Sigmoid colon (tissue), 7 donors: ENCODE measurements around the gene FOXD4L3. TPM values are rescaled to one million over a fixed set of nuclear protein-coding genes. Genes with fewer than 3 reads are reported as not detected.
"Not testable (repeated sequence)": the region's sequence is repeated elsewhere in the genome, so short reads cannot be mapped to it uniquely, and the experiment has no call there.

Experiments
- DNase-seq: peaks from one replicate; pipeline ENCODE4 v3.0.0-alpha.2; 2019
- H3K27ac ChIP-seq, 4 donors: fragments of 200-600 bp; sonication (generic); one replicate each; pipeline ENCODE4 v1.5.1; 2016 to 2019; ENCODE audit warnings: mild to moderate bottlenecking in 1 of 4
- H3K27me3 ChIP-seq, 3 donors: fragments of 200-600 bp; sonication (generic); one replicate each; pipeline ENCODE4 v1.5.1; 2019; ENCODE audit warnings: mild to moderate bottlenecking in 1 of 3
- H3K36me3 ChIP-seq, 4 donors: fragments of 200-600 bp; sonication (generic); one replicate each; pipeline ENCODE4 v1.5.1; 2016 to 2019
- H3K4me1 ChIP-seq, 4 donors: fragments of 200-600 bp; sonication (generic); one replicate each; pipeline ENCODE4 v1.5.1; 2017 to 2019
- H3K4me3 ChIP-seq, 4 donors: fragments of 200-600 bp; sonication (generic); one replicate each; pipeline ENCODE4 v1.5.1; 2017 to 2019; ENCODE audit warnings: mild to moderate bottlenecking in 2 of 4, moderate library complexity in 1 of 4
- H3K9me3 ChIP-seq, 4 donors: fragments of 200-600 bp in 3 of 4; sonication (generic) in 3 of 4; one replicate each; pipeline versions ENCODE4 v1.5.1 to v1.6.1; 2013 to 2019
- CTCF ChIP-seq, 4 experiments: fragments of 450-650 bp in 3 of 4; fragments of 200-600 bp in 1 of 4; IDR thresholded peaks; one replicate each; pipeline ENCODE4 v1.5.1; 2016 to 2019; ENCODE audit warnings: antibody characterized with exemption in 4 of 4, mild to moderate bottlenecking in 3 of 4, moderate library complexity in 2 of 4
- WGBS, 2 donors: extraction: QIAGEN DNeasy Blood & Tissue Kit; methylation state at CpG; one replicate each; pipeline ENCODE4 v1.1.7; 2013; 5-methylcytosine and 5-hydroxymethylcytosine counted together
- intact Hi-C: fragments of 100-400 bp; cut with DNase I; formaldehyde crosslinking; loops from one replicate; pipeline ENCODE4 v1.15.1; 2023
- polyA plus RNA-seq, 3 donors: library from polyadenylated mRNA; stranded (reverse); fragments of 200-250 nt; gene quantifications; one replicate each; pipeline ENCODE4 v1.2.3, GENCODE V29; 2013
- total RNA-seq, 4 donors: library from RNA; depleted of rRNA; stranded (reverse); fragments of >200 nt; gene quantifications; one replicate each; pipeline ENCODE4 v1.1.0, GENCODE V29; 2016
- donor health status: healthy with polysubstance abuse.
- donor health status: Bipolar disorder and iron deficiency.
- donor health status: healthy.

The FOXD4L3 gene
- total and polyA plus RNA-seq, 7 donors, result 0.03 to 0.60 TPM; not detected in 5

- intact Hi-C loops, H3K4me1 ChIP-seq: not testable (repeated sequence)
- 80 to 82% methylated on average over 2 of the region's 4 CpGs for WGBS, 2 donors
These were observed 26.4 kb downstream of the FOXD4L3 start for GRCh38 chr9:68329106-68329505.

GRCh38 chr9:68330531-68331173 is 28.0 kb downstream of the FOXD4L3 start:
- H3K27me3 ChIP-seq, H3K9me3 ChIP-seq, H3K4me1 ChIP-seq, H3K4me3 ChIP-seq, intact Hi-C loops, H3K36me3 ChIP-seq, DNase-seq, H3K27ac ChIP-seq: not testable (repeated sequence)
- WGBS, 2 donors, result 80 to 91% methylated on average over 7 to 8 of the region's 11 CpGs

More at GRCh38 chr9:68329106-68329505, 26.4 kb downstream of the FOXD4L3 start:
- H3K27me3 ChIP-seq, H3K27ac ChIP-seq, H3K4me3 ChIP-seq, DNase-seq, H3K36me3 ChIP-seq, H3K9me3 ChIP-seq: not testable (repeated sequence)

GRCh38 chr9:68332122-68332521 is 29.5 kb downstream of the FOXD4L3 start:
- DNase-seq, intact Hi-C loops, H3K27me3 ChIP-seq, H3K9me3 ChIP-seq, H3K36me3 ChIP-seq, H3K4me1 ChIP-seq, H3K27ac ChIP-seq, H3K4me3 ChIP-seq: not testable (repeated sequence)
- 64 to 94% methylated on average over 1 of the region's 1 CpG for WGBS, 2 donors

GRCh38 chr9:68335935-68336334 is 33.3 kb downstream of the FOXD4L3 start:
- 64 to 83% methylated on average over 2 of the region's 3 CpGs for WGBS, 2 donors
- H3K36me3 ChIP-seq, intact Hi-C loops, H3K4me3 ChIP-seq, H3K27ac ChIP-seq, H3K9me3 ChIP-seq, DNase-seq, H3K27me3 ChIP-seq, H3K4me1 ChIP-seq: not testable (repeated sequence)

GRCh38 chr9:68336639-68337339 is 34.1 kb downstream of the FOXD4L3 start:
- intact Hi-C loops, H3K9me3 ChIP-seq, H3K36me3 ChIP-seq, H3K4me1 ChIP-seq, DNase-seq, H3K27ac ChIP-seq, H3K4me3 ChIP-seq, H3K27me3 ChIP-seq: not testable (repeated sequence)
- 71 to 77% methylated on average over 4 to 5 of the region's 10 CpGs for WGBS, 2 donors

GRCh38 chr9:68338000-68338399 is 35.3 kb downstream of the FOXD4L3 start:
- H3K4me3 ChIP-seq, H3K27ac ChIP-seq, H3K4me1 ChIP-seq, H3K36me3 ChIP-seq, H3K27me3 ChIP-seq, DNase-seq, H3K9me3 ChIP-seq, intact Hi-C loops: not testable (repeated sequence)
- WGBS, 2 donors, result 86 to 87% methylated on average over 7 of the region's 7 CpGs

- H3K36me3 ChIP-seq, H3K27ac ChIP-seq, H3K27me3 ChIP-seq, H3K9me3 ChIP-seq, H3K4me1 ChIP-seq, DNase-seq, H3K4me3 ChIP-seq: not testable (repeated sequence)
- intact Hi-C loops, result loop anchor here (10.0 kb wide), 1 partner anchor 662 kb away; no protein-coding TSS in a partner anchor
- WGBS, 2 donors, result 14% methylated on average over 4 to 5 of the region's 10 CpGs
- peak in 1 of 4 experiments; percentile 37 for TF ChIP-seq CTCF (IDR thresholded peaks at IDR 0.05)
These were observed 39.8 kb downstream of the FOXD4L3 start for GRCh38 chr9:68342265-68343025.

- H3K9me3 ChIP-seq, H3K27me3 ChIP-seq, H3K36me3 ChIP-seq, H3K4me3 ChIP-seq, H3K27ac ChIP-seq, H3K4me1 ChIP-seq, DNase-seq: not testable (repeated sequence)
- WGBS, 2 donors, result 65 to 79% methylated on average over 3 of the region's 4 CpGs
- intact Hi-C loops, result loop anchor here (10.0 kb wide), 1 partner anchor 662 kb away; no protein-coding TSS in a partner anchor
These were observed 40.6 kb downstream of the FOXD4L3 start for GRCh38 chr9:68343242-68343641.

GRCh38 chr9:68343992-68344391 is 41.3 kb downstream of the FOXD4L3 start:
- not testable (repeated sequence) for H3K27ac ChIP-seq, H3K27me3 ChIP-seq, H3K9me3 ChIP-seq, H3K4me3 ChIP-seq, H3K4me1 ChIP-seq, H3K36me3 ChIP-seq, DNase-seq
- intact Hi-C loops, result loop anchor here (10.0 kb wide), 1 partner anchor 661 kb away; no protein-coding TSS in a partner anchor
- WGBS, 2 donors, result 64 to 70% methylated on average over 3 of the region's 4 CpGs

- H3K9me3 ChIP-seq, H3K27me3 ChIP-seq, H3K36me3 ChIP-seq, H3K4me1 ChIP-seq, H3K27ac ChIP-seq, H3K4me3 ChIP-seq, DNase-seq: not testable (repeated sequence)
- intact Hi-C loops, result loop anchor here (10.0 kb wide), 2 partner anchors 153 to 213 kb away; no protein-coding TSS in a partner anchor
- WGBS, 2 donors, result 86 to 89% methylated on average over 4 of the region's 4 CpGs
These were observed 49.0 kb downstream of the FOXD4L3 start for GRCh38 chr9:68351689-68352088.
